Muscle of arm (tissue), 12 donors: ENCODE data around the gene HOXA1. TPM values are rescaled to one million over a fixed set of nuclear protein-coding genes. Genes with fewer than 3 reads are reported as not detected.

Source experiments
- DNase-seq: peaks from one replicate; pipeline ENCODE4 v3.0.0-alpha.2; 2013
- polyA plus RNA-seq, 12 donors: library from polyadenylated mRNA; unstranded; fragments of 120-200 nt; gene quantifications; one replicate each; pipeline ENCODE4 v1.2.1, GENCODE V29; 2013; ENCODE audit not compliant: insufficient read length in 12 of 12

The HOXA1 gene
- polyA plus RNA-seq, 12 donors, result 0.35 to 1.6 (median 1.1) TPM; not detected in 2

DNA sequence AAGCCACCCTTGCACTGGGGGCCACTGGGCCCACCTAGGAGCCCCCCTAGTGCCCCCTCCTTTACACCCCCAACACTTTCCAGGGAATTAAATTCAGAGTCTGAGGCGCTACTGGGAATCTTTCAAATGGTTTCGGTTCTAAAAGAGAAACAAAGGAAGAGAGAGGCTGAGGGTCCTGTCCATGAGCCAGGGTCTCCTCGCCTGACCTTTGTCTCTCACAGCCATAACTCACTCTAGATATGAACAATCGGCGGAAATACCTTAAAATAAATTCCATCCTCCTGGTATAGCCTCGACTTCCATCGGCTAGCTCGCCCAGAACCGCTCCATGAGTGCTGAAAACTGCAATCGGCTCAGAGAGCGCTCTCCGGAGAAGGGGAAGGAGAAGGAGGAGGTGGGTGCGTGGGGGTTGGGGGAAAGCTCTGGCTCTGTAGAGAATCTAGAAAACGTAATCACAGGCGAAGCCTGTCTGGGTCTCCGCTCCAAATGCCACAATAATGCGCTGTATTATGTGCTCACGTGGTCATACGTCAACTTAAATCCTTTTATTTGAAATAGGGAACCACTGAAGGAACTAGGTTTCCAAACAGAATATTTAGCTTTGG lies 22.2 kb upstream of the HOXA1 start:
- DNase-seq, result no peak

DNA sequence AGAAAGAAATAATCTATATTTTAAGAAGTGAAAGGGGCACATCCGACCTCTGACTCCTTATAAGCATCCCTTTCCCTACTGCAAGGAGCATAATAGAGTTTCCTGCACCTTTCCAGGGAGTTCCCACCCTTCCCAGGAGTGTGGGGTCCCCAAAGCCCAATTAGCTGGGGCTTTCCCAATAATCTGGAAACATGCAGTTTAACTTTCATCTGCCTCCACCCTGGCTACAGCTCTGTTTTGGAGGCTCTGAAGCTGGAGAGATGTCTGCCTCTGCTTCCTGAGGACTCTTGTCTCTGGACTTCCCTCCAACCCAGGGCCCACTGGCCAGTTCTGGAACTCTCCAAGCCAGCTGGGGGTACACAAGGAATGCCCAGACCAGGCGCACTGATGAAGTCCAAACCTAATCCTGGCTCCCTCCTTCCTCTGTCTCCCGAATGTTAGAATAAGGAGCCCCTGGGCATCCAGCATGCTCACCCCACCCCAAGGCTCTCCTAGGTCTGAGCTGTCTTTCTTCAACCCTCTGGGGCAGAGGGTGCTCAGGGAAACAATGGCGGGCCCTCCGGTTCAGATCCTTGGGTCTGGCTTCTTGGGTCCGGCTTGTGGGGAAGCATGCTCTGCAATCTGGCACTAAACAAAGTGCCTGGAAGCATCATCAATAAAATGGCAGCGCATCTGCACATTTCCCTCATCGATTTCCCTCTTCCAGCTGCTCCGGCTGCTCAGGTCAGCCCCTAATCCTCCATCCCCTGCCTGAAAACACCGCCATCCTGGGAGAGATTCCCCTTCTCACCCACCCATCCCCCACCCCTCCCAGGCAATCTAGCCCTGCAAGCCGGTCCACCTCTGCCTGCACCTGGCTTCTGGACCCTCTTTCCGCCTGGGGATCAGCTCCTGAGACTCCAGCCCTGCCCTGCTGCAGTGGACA lies 21.4 kb upstream of the HOXA1 start:
- DNase-seq, result no peak

- no peak for DNase-seq
Measured at GRCh38 chr7:27116031-27116961, 20.5 kb upstream of the HOXA1 start.

- DNase-seq, result no peak
Measured at GRCh38 chr7:27115221-27116026, 19.6 kb upstream of the HOXA1 start.

DNA sequence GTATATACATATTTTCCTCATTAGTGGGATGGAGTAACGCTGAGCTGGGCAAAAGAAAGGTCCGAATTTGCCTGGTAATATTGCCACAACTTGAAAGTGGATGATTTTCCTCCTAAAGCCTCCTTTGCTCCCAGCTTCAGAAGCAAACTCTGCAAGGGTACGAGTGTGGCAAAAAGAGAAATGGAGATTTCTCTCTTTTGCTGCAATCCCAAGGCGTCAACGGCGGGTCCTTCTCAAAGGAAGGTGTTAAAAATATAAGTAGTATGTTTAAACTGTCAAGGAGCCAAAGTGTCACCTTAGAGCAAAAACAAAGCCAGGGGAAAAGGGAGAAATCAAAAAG lies 19.1 kb upstream of the HOXA1 start:
- no peak for DNase-seq

GRCh38 chr7:27113991-27114769 lies 18.4 kb upstream of the HOXA1 start:
- DNase-seq, result no peak

GRCh38 chr7:27112955-27113949 lies 17.5 kb upstream of the HOXA1 start:
- no peak for DNase-seq

- no peak for DNase-seq
Measured at GRCh38 chr7:27112361-27112760, 16.6 kb upstream of the HOXA1 start.

DNA sequence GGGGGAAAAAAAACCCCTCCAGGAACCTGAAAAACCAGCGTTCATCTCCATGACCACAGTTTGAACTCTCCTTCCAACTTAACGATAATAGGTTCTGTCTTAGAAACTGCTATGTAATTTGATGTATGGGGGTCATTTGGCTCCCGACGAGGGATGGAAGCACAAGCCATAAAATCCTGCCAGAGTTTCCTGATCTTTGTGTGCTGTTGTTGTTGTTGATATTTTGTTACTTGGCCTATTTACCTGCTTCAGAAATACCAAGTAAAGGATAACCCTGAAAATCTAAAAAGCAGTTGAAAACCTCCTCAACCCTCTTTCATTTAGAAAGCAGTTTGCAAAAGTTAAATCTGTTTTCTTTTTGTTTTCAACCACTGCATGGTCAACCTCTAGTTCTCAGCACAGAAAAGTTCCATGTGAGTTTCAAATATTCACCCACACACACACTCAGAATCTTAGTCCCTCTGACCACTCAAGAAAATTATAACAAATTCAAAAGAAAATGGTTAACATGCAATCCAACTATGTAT lies 16.0 kb upstream of the HOXA1 start:
- no peak for DNase-seq

- DNase-seq, result no peak
Measured at GRCh38 chr7:27111042-27111750, 15.4 kb upstream of the HOXA1 start.

DNA sequence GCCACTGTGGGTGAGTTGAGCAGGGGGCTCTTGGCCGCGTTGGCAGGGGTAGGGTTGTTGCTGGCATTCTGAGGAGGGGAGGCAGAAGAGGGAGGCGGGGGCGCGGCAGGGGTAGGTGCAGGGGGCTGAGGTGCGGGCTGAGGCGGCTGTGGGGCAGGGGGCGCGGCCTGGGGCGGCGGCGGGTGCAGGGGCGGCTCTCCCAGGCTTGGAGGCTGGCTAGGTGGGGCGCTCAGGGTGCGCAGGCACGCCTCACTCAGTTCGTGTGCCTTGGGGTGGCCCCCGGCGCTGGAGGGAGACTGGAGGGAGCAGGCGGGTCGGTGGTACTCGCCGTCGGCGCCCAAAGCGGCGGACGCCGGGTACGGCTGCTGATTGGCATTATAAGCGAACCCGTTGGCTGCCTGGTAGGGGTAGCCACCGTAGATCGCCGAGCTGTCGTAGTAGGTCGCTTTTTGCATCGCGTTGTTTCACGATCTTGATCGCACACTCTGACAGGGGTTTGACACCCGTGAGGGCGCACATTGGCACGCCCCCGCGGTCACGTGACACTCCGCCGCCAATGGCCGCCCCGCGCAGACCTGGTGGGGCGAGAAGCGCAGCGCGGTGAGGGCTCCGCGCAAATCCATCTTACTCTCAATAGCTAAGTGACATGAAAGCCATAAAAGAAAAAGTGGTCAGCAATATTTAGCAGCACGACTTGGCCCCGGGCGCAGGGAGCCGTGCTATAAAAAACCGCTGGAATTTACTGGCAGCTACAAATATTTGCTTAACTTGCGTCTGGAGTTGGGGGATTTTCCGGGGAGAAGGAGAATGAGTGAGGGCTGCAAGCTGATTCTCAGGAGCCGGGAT lies 14.6 kb upstream of the HOXA1 start:
- DNase-seq, result no peak

DNA sequence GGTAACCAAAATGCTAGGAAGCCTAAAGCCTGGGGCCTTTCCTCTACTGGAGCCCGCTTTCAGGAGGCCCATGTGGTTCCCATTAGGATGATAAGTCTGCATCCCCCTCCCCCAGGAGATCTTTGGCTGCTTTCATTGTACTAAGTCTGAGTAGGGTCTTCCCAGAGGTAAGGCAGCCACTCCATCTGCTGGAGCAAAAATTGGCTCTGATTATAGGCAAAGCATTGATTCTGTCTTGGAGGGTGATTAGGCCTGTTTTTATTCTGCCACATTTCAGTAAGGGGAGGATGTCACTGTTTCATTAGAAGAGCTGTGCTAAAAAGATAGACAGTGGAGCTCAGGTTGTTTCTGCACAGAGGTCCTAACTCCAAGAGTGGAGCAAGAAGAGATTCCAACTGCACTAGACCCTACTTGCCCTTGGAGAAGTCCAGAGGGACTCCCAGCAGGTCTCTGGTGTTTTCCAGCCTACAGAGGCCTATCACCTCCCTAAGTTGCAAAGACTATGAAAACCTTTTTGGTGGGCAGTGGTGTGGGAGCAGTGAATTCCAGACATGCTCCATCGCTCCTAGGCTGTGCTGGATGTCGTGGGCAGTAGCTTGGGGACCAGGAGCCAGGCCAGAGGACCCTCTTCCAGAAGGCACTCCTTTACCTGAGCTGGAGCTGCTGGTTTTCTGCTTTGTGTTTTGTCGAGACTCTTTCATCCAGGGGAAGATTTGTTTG lies 13.8 kb upstream of the HOXA1 start:
- DNase-seq, result no peak

DNA sequence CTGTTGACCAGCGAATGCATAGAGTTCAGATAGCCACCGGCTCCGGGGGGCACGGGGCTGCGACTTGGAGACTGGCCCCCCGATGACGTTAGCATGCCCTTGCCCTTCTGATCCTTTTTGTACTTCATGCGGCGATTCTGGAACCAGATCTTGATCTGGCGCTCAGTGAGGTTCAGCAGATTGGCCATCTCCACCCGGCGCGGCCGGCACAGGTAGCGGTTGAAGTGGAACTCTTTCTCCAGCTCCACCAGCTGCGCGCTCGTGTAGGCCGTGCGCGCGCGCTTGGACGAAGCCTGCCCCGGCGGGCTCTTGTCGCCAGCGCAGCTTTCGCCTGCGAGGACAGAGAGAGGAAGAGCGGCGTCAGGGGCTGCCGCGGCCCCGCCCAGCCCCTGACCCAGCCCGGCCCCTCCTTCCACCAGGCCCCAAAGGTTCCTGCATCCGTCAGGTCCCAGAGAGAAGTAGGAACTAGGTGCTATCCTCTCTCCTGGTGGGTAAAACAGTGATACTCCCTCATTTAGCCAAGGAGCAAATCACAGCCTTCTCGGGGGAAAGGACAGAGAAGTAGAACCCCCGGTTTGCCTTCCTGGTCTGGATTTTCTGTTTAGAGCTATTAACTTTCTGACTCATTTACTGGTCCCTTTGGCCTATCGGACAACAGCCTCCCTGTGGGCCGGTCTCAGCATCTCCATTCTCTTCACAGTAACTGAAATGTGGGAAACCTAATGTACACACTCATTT lies 12.8 kb upstream of the HOXA1 start:
- no peak for DNase-seq

DNA sequence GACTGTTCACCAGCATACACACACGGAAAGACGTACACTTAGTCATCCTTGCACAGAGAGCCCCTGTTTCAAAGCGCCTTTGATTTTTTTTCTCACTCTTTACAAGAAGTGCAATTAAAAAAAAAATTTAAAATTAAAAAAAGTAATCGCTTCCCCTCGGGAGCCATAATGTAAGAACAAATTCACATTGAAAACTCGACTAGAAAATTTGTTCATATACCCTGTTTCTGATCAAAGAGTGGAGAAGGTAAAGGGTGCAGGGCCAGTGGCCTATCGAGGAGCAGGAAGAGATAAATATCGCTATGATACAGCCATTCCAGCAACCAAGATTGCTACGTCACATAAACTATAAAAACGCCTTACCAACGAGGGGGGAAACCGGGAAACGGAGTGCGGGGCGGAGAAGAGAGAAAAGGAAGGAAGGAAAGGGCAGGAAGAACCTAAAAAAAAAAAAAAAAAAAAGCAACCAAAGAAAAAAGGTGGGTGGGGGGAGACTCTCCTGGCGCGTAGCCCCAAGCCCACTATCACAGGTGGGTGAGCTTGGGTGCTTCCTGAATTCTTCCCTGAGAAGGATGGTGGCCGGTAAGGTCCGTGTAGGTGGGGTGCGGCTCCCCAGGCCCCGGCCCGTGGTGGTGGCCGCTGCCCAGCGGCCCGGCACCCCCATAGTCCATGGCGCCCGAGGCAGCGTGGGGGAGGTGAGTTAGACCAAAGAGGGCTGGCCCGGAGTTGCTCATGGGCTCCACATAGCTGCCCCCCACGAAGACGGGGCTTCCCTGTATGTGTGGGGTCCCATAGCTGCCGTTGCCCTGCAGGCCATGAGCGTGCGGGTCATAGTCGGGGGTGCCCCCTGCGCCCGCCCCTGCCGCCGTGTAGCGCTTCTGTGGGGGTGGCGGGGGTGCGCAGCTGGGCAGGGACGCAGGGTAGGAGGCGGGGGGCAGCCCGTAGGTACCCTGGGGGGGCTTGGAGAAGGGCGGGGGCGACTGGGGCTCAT lies 11.9 kb upstream of the HOXA1 start:
- no peak for DNase-seq

DNA sequence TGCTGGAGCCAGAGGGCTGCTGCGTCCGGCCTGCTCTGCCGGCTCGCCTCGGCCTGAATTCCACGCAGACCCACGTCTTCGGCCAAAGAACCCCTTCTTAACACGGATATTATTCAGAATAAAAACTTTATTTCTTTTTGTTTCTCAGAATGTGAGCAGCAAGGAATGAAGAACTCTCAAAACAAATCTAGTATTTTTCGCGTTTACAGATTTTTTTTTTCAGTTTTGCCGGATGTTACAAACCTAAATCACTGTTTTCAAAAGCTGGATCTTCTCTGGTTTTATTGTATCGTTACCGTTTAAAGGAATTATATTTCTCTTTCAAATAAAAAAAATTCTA lies 11.1 kb upstream of the HOXA1 start:
- no peak for DNase-seq
